ENCODE data around the gene PRIM1. TPM values are rescaled to one million over a fixed set of nuclear protein-coding genes. Genes with fewer than 3 reads are reported as not detected.
A peak's percentile ranks its signal among the peaks of the same experiment; 100 is the strongest.

PRIM1 gene
- total RNA-seq, 2 donors from 2014 or later: 33.2 to 43.5 TPM

- H3K4me3 Mint-ChIP-seq: peak overlapping the region; percentile 97
- no peaks in the 10 kb centered on the region for H3K27me3 Mint-ChIP-seq
- H3K36me3 Mint-ChIP-seq: peaks cover 25% of the 10 kb centered on the region
- no peaks in the 10 kb centered on the region for H3K9me3 Mint-ChIP-seq
- peaks cover 29 to 32% of the 10 kb centered on the region in 2 donors for H3K4me1 Mint-ChIP-seq (ENCODE audit: low read depth in 2 of 2)
- H3K27ac Mint-ChIP-seq: peak overlapping the region; percentile 99
- no peak for DNase-seq (ENCODE audit: low spot score)
- ATAC-seq: no peak
Observed at GRCh38 chr12:56688846-56689109, 63.3 kb downstream of the PRIM1 start.

- Mint-ChIP-seq H3K4me1 (ENCODE audit: low read depth in 2 of 2) (peaks cover 30 to 33% of the 10 kb centered on the region in 2 donors), H3K4me3 (peak within 1 kb of the TSS; percentile 97), H3K9me3 (no peaks in the 10 kb centered on the region), H3K36me3 (peaks cover 25% of the 10 kb centered on the region), H3K27me3 (no peaks in the 10 kb centered on the region), H3K27ac (peak within 1 kb of the TSS; percentile 99)
- DNase-seq (ENCODE audit: low spot score) (peak; percentile 97), ATAC-seq (peak; percentile 92 to 95)
Observed at GRCh38 chr12:56688129-56688845, 63.8 kb downstream of the PRIM1 start, which contains the start of gene PTGES3. Gene PTGES3 (minus strand): TSS chr12:56688284. CDS start chr12:56687999, 285 bp downstream.

- Mint-ChIP-seq H3K27me3 (no peaks in the 10 kb centered on the region), H3K9me3 (no peaks in the 10 kb centered on the region), H3K4me3 (peak overlapping the region; percentile 97), H3K27ac (peak overlapping the region; percentile 99), H3K36me3 (peaks cover 25% of the 10 kb centered on the region), H3K4me1 (ENCODE audit: low read depth in 2 of 2) (peaks cover 30 to 33% of the 10 kb centered on the region in 2 donors)
- ATAC-seq (peak in 1 of 2 donors; percentile 67), DNase-seq (ENCODE audit: low spot score) (peak; percentile 64)
Observed at GRCh38 chr12:56687223-56688128, 64.6 kb downstream of the PRIM1 start.

GRCh38 chr12:56684745-56685359 lies 67.3 kb downstream of the PRIM1 start:
- DNase-seq (ENCODE audit: low spot score) (no peak), ATAC-seq (no peak)
- Mint-ChIP-seq H3K36me3 (peaks cover 30% of the 10 kb centered on the region), H3K9me3 (no peaks in the 10 kb centered on the region), H3K27ac (peak overlapping the region; percentile 94 to 99), H3K4me3 (peak overlapping the region; percentile 97), H3K4me1 (ENCODE audit: low read depth in 2 of 2) (peaks cover 39 to 44% of the 10 kb centered on the region in 2 donors), H3K27me3 (no peaks in the 10 kb centered on the region)

- H3K4me1 Mint-ChIP-seq (ENCODE audit: low read depth in 2 of 2): peaks cover 40 to 55% of the 10 kb centered on the region in 2 donors
- ATAC-seq (no peak), DNase-seq (ENCODE audit: low spot score) (no peak)
- H3K27me3 Mint-ChIP-seq: no peaks in the 10 kb centered on the region
- peak overlapping the region; percentile 56 for H3K4me3 Mint-ChIP-seq
- H3K36me3 Mint-ChIP-seq: peaks cover 28% of the 10 kb centered on the region
- peak overlapping the region; percentile 65 to 99 for H3K27ac Mint-ChIP-seq
- no peaks in the 10 kb centered on the region for H3K9me3 Mint-ChIP-seq
Observed at GRCh38 chr12:56682323-56682722, 69.8 kb downstream of the PRIM1 start.

Other genes starting within 250 kb of the PRIM1 start
- 1 to 10 TPM; 1.5 to 2.9 TPM for gene RBMS2, start 230.5 kb downstream of the PRIM1 start, total RNA-seq
- gene BAZ2A, start 122.0 kb downstream of the PRIM1 start, total RNA-seq: 100 to 1,000 TPM; 140 to 153 TPM
- 100 to 1,000 TPM; 663 to 739 TPM for gene ATP5F1B, start 106.3 kb downstream of the PRIM1 start, total RNA-seq
- gene PTGES3, start 64.0 kb downstream of the PRIM1 start, total RNA-seq: 100 to 1,000 TPM; 201 to 270 TPM
- 100 to 1,000 TPM; 322 to 563 TPM for gene NACA, start 27.0 kb downstream of the PRIM1 start, total RNA-seq
- 1 to 10 TPM; 1.0 to 2.7 TPM for gene HSD17B6, start 11.0 kb upstream of the PRIM1 start, total RNA-seq
- gene SDR9C7, start 182.1 kb upstream of the PRIM1 start, total RNA-seq: not detected
- under 1 TPM; 0.52 to 0.78 TPM for gene RDH16, start 205.3 kb upstream of the PRIM1 start, total RNA-seq